ENCODE results near the gene CAPN5. TPM values are rescaled to one million over a fixed set of nuclear protein-coding genes. Genes with fewer than 3 reads are reported as not detected.

Gene CAPN5
- total RNA-seq, 1 experiment from 2014 or later: 27.4 TPM

- Mint-ChIP-seq H3K27me3 (ENCODE audit: low read depth) (peaks cover 3% of the 10 kb centered on the region), H3K4me1 (peaks cover 12% of the 10 kb centered on the region; the same call in 1 of the 2 replicates), H3K9me3 (peaks cover 34% of the 10 kb centered on the region), H3K27ac (no peak overlapping the region), H3K36me3 (peaks cover 5% of the 10 kb centered on the region; the same call in 1 of the 2 replicates), H3K4me3 (no peak overlapping the region)
- POLR2A ChIA-PET: no interaction called here
- no peak for DNase-seq (ENCODE audit: low spot score)
- CTCF ChIA-PET: interaction anchor here (0.7 to 8.5 kb wide), 5 partner anchors 8 to 266 kb away, joined by 3 to 51 read pairs (median 4); no protein-coding TSS in a partner anchor
- ATAC-seq: no peak
- TF ChIP-seq MLX (CRISPR knock-in tag; IDR thresholded peaks at IDR 0.05) (no peak), ZNF671 (CRISPR knock-in tag; IDR thresholded peaks at IDR 0.05) (no peak), NFE2L1 (CRISPR knock-in tag; IDR thresholded peaks at IDR 0.05) (no peak), JAZF1 (CRISPR knock-in tag; IDR thresholded peaks at IDR 0.05) (no peak), ZNF512 (CRISPR knock-in tag; IDR thresholded peaks at IDR 0.05; ENCODE audit: borderline replicate concordance) (no peak), ZNF532 (CRISPR knock-in tag; IDR thresholded peaks at IDR 0.05; ENCODE audit: borderline replicate concordance) (no peak), MAX (CRISPR knock-in tag; IDR thresholded peaks at IDR 0.05) (no peak), FOXJ3 (CRISPR knock-in tag; IDR thresholded peaks at IDR 0.05; ENCODE audit: borderline replicate concordance) (no peak), IRF1 (CRISPR knock-in tag; IDR thresholded peaks at IDR 0.05) (no peak), ZNF232 (CRISPR knock-in tag; IDR thresholded peaks at IDR 0.05) (no peak), ARID4B (CRISPR knock-in tag; IDR thresholded peaks at IDR 0.05; ENCODE audit: borderline replicate concordance) (no peak), PRRX2 (CRISPR knock-in tag; IDR thresholded peaks at IDR 0.05) (no peak), STAT6 (CRISPR knock-in tag; conservative IDR thresholded peaks at IDR 0.05; ENCODE audit: low read depth) (no peak), GRHL2 (CRISPR knock-in tag; IDR thresholded peaks at IDR 0.05; ENCODE audit: insufficient replicate concordance, severe bottlenecking) (no peak), ZNF121 (CRISPR knock-in tag; IDR thresholded peaks at IDR 0.05) (no peak), AR (CRISPR knock-in tag; IDR thresholded peaks at IDR 0.05) (no peak), TP53 (CRISPR knock-in tag; IDR thresholded peaks at IDR 0.05) (no peak)
These were observed 9.9 kb upstream of the CAPN5 start for GRCh38 chr11:77056814-77057402.
